Cerebellar nuclear complex (tissue), 1 donor: ENCODE data around the gene EDARADD.

Experiments used
- DNase-seq, 2 experiments: peaks; one replicate each; lab custom pipeline; 2025; lab: John Stamatoyannopoulos, UW

Gene EDARADD

DNA sequence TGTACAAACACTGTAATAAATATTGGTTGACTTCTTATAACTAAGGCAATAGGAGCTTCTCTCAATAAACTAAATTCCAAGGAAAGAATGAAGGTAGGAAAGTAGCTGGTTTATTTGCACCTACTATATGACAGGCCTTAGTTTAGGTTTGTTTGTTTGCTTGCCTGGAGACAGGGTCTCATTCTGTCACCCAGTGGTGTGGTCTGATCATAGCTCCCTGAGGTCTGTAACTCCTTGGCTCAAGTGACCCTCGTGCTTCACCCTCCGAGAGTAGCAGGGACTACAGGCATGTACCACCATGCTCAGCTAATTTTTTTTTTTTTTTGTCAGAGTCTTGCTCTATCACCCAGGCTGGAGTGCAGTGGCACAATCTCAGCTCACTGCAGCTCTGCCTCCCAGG lies 1.9 kb upstream of the EDARADD start:
- no peak for DNase-seq

DNA sequence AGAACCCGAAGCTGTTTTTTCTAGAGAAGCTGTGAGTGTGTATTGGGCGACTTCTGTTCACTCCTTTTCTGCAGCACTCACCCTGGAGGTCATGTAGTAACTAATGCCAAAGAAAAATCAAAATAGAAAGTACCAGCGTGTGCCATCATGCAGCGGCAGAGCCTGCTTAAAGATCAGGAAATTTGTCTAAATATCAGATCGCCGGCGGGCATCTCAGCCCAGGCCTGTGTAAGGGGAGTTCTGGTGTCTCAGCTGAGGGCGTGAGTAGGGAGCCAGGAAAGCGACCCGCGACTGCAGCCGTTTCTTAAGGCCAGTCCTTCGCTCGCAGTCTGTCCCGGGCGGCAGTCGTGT lies 768 bp downstream of the EDARADD start:
- DNase-seq, result no peak

DNA sequence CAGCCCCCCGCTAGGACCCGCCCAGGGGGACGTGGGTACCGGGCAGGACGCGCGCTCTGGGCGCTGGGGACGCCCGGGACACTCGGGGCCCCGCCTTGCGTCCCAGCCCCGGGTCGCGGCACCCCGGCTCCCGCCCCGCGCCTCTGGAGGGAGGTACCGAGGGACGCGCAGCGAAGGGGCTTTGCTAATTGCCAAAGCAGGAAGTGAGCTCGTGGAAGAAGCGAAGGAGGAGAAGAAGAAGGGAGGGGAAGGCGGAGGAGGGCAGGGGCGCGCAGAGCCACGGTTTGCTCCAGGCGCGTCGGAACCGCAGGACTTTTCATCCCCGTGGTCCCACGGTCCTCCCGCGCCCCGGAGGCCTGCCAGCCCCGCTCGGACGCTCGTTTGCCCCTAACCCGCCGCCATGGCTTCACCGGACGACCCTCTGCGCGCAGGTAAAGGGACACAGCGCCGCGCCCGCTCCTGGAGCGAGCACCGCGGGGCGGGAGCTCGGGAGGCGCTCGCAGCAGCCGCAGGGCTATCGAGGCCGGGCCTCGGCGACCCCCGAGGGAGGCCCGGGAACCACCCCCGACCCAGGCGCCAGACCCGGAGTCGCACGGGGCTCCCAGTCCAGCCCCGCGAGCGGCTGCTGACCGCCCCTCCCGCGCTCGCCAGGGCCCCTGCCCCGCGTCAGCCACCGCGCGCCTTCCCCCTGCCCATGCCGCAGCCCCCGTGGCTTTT lies 1.3 kb downstream of the EDARADD start:
- DNase-seq, result no peak

DNA sequence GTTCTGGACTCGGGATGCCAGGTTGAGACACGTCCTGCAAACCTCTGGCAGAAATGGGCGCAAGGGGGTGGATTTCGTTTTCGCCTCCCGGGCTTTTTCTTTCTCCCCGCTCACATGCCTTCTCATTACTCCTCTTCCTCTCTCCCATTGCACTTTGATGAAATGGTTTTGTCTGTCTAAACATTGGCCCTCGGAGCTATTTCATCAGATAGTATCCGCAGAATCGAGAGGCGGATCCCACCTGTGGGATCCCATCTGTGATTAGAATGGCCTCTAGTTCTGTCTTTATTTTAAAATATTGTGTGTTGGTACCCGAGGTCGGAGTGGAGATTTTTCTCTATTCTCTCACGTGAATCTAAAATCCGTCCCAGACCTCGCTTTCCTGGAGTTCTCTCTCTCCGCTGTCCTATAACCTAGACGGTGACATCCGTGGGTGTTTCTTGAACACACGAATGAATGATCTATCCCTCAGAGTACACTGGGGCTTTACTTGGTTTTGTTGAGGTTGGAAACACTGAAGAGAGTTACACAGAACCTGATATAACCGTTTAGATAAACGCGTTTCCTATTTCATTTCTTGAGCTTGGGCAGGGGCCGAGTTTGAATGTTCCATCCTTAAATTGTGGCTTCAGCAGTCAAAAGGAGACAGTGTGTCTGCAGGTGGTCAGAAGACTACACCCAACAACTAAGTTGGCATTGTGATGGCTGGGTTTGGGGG lies 2.0 kb downstream of the EDARADD start:
- no peak for DNase-seq

DNA sequence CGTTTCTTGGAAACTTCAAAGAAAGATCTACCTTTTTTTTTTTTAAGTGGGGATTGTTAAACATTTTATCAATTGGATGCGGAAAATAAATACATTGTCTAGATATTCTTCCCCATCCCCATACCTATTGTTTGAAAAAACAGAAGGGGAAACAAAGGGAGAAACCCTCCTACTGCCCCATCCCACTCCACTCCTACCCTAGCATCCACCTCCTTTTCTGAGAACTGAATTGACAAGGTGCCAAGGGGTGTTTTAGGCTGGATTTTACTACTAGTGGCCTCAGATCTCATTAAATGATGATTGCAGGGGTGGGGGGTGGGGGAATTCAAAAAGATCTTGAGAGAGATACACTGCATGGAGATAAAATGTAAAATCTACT lies 2.6 kb downstream of the EDARADD start:
- no peak for DNase-seq

DNA sequence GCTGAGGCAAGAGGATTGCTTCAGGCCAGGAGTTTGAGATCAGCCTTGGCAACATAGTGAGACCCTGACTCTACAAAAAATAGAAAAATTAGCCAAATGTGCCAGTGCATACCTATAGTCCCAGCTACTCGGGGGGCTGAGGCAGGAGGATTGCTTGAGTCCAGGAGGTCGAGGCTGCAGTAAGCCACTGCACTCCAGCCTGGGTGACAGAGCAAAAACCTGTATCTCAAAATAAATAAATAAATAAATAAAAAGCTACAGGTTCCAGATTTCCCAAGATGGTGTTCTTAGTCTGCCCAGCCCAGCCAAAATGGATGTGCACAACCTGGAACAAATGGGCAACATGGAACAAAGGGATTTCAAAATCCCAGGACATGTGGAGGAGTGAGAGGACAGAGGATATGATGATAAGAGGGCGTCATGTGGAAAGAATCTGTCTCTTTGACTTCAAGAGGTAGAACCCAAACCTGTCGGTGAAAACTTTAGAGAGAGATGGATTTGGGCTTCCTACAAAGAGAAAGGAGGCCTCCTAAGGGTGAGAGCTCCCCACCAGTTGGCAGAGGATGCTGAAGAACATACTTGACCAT lies 3.2 kb downstream of the EDARADD start:
- no peak for DNase-seq

DNA sequence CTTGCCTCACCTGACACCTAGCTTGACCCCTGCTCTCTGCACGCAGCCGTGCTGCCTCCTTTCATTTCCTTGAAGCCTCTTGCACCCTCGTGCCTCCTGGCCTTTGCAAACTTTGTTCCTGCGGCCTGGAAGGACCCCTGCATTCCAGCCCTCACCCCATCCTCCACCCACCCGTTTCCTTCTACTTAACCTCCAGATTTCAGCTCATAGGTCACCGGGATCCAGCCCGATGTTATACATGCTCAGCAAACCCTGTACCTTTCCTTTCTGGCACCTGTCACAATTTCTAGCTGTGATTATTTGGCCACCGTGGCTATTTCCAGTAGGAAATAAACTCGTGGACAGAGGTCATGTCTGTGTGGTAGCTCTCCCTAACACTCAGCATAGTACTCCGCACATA lies 4.5 kb downstream of the EDARADD start:
- DNase-seq, result no peak

DNA sequence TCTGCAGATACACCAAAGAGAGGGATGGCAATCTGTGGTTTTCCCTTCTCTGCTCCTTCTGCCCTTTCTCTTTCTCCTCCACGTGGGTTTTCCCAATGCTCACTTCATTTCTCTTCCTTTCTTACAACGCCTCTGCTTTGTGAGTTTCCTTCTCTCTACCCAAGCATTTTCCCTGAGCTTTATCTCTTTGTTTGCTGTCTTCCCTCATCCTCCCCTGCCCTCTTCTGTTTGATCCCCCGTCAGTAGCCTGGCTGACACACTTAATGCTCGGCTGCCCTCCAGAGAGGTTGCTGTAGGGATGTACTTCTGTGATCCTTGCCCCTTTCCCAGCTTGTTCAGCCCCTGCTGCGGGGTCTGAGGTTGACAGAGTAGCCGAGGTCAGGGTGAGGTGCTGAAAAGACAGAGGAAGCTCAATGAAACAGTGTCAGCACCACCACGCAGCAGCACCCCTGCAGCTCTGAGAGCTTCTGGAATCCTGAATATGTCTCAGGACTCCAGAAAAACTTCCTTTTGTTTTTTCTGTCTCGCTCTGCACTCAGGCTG lies 6.0 kb downstream of the EDARADD start:
- DNase-seq, result no peak

DNA sequence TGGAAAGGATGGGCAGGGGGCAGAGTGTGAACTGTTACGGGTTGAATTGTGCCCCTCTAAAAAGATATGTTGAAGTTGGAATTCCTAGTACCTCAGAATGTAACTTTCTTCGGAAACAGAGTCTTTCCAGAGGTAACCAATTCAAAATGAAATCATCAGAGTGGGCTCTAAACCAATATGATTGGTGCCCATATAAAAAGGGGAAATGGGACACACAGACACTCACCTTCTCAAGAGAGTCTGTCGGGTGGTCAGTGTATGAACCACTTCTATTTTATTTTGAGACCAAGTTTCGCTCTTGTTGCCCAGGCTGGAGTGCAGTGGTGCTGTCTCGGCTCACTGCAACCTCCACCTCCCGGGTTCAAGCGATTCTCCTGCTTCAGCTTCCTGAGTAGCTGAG lies 7.6 kb downstream of the EDARADD start:
- no peak for DNase-seq

DNA sequence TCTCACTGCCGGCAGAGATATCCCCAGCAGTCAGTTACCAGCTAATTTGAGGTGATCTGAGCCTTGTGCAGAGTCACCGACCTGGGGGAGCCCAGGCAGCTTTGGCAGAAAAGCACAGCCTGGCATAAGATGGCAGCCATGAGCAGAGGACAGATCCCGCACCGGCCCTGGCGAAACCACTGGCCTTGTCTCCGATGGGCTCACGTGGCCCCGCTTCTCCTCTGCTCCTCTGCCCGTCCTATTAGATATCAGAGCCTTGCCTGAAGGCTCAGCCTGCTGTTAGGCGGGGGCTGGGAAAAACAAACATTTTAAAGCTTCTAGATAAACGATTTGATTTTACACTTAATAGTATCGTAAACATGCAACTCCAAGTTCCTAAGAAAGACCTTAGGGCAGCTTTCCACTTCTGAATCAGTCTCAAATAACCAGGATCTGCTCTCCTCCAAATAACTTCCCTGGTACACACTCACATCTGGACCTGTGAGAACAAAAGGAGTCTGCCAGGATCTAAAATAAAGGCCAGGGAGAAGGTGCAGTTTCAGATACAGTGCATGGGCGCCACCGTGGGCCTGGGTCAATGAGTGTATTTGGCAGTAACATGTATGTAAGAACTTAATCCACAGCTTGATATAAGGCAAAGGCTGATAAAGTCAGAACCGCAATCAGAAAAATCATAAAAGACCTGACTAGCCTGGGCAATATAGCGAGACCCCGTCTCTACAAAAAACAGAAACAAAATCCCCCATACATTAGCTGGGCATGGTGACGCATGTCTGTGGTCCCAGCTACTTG lies 10.0 kb downstream of the EDARADD start:
- no peak for DNase-seq

DNA sequence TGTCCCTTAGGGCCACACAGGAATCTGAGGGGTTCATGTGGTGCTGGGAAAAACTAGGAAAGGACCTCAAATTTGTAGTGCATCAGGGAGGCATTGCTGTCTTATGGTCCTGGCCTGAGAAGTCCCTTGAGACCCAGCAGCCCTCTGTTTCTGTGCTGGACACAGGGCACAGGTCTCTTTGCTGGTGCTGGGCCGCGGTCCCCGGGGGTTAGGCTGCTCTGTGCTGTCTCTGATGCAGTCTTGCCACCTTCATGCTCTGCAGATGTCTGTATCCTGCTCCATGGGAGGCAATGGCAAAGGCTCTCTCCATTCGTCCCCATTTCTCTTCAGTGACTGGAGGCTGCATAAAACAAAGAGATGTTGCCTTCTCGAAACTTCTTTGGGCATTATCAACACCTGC lies 13.0 kb downstream of the EDARADD start:
- no peak for DNase-seq

DNA sequence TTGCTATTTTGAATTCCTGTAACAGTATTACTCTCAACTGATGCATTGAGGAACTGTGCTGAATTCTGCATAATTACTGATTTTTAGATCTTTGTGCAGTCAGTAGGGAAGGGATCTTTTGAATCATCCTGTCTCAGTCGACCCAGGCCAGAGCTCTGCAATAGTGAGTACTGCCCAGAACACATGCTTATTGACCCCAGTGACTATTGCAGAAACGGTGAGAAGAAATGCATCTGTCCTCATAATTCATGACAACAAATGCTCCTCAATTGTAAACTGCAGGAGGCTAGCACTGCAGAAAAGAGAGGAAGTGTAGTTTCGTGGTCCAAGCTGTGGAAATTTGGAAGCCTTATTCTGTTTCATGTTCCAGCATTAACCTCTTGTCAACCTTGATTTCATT lies 19.6 kb downstream of the EDARADD start:
- no peak for DNase-seq

DNA sequence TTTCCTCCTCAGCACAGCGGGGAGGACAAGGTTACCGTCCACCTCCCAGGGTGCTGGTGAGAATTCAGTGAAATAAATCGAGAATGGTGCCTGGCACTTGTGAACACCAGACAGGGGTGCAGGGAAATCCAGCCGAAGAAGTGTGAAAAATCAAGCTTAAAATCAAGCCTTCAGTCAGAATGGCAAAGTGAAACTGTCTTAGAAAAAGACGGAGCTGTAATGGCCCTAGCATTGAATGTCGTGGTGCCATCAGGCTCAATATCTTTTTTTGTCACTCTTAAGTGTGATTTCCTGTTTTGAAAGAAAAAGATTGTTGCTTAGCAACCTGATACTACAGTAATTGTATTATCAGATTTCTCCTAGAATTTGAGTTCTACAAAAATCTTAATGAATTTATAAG lies 22.1 kb downstream of the EDARADD start:
- no peak for DNase-seq

DNA sequence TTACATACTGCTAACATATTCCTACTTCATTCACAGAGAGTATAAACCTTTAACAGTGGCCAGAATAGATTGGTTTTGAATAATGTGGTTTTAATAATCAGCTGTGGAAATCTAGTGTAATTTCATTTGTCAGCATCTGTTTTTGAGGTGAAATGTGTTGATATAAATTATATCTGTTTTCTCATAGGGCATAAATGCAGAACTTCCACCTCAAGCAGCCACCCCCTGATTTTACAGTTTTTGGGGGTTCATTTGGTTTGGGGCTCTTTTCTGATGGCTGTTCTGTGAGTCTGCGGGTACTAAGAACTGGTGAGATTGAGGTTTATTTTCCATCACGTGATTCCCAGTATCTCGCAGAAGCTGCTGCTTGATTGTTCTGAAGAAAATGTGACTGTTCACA lies 23.2 kb downstream of the EDARADD start:
- no peak for DNase-seq

DNA sequence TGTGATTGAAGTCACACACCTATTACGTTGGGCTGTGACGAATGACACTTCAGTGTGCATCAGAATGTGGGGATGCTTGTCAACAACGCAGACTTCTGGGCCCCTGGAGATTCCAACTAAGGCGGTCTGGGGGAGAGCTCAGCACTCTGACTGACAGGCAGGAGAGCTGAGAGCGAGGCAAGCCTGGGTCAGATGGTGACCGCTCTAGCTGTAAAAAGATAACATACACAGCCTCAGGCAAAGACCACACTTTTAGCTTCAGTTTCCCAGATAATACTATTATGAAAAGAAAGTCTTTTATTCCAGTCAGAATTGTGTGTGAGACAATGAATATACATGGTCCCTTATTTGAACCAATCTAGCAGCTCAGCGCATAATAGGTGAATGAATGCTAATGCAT lies 25.4 kb downstream of the EDARADD start:
- no peak for DNase-seq

DNA sequence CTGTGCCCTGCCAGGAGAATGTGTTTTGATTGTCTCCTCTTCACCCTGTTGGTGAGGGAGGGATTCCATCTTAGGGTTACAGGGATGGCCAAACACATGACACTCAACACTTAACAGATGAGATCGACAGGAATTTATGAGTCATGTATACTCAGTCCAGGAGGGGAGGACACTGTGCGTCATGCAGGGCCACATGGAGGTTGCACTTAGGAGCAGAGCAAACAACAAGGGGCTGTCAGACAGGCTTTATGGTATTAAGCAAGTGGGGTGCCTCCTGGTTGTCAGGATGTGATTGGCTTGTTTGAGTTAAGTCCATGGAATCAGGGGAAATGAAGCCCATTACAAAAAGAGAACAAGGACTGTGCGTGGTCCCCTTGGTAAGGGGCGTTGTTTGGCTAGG lies 26.9 kb downstream of the EDARADD start:
- DNase-seq, result no peak

DNA sequence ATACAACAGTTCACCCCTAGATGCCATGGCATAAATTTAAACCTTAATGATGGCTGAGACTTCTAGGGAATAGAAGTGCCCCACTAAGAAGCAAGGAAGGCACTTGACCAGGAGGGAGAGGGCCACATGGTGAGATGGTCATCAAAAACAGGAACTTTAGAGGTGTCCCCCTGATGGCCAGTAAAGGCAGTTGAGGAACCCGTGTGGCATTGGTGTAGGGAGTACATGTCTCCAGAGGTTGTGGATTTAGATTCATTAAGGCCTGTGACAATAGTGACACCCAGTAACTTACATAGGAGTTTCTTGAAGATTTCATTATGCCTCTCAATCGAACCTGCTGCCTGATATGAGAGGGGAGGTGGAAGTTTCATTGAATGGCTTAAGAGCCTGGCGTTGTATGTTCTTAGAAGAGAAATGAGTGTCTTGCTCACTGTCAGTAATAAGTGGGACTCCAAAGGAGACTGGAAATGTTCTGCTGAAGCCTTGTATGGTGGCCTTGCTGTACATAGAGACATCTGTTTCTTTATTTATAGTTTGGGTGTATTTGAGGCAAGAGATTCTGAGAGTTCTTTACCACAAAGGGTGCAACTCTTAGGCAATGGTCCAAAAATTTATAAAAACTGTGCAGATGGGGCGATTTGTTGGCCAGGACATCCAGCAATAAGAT lies 27.9 kb downstream of the EDARADD start:
- DNase-seq, result no peak

DNA sequence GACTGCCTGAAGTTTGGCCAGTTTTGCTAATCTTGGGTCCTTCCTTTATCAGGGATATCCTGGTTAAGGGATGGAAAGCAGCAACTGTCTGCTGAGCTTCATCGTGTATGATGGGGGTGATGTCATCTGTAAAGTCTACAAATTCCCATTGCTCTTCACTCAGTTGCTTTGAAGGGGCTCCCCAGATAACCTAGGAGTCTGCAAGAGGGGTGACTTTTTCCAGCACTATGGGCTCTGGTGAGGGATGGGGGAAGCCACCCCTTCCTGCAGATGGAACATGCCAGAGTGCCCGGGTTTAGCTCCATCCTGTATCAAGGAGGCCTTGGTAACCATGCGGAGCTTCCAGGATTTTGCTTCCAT lies 28.4 kb downstream of the EDARADD start:
- no peak for DNase-seq

DNA sequence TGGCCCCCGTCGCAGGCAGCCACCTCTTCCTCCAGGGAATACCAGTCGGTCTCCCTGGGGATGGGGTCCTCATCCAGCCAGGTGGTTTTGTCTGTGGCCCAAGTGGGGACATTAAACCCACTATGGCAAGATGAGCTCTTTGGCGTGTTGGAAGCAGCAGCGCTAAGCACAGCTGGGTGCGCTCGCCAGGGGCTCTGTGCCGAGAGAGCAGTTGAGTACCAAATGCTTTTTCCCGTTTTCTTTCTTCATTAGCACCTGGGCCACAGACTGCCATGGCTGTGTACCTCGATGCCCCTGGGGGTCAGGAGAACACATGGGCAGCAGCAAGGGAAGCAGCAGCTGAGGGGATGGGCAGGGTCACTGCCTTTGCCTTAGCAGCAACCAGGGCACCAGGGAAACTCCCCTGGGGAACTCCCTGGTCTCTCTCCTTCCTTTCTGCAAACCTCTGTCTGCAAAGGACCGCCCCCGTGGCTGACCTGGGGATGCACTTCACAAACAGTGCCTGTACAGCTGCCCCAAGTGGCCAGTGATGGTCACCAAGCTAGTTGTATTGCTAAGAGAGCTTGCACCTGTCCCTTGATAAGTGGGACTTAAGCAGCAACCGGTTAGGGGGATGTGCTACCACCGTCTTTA lies 31.1 kb downstream of the EDARADD start:
- no peak for DNase-seq

DNA sequence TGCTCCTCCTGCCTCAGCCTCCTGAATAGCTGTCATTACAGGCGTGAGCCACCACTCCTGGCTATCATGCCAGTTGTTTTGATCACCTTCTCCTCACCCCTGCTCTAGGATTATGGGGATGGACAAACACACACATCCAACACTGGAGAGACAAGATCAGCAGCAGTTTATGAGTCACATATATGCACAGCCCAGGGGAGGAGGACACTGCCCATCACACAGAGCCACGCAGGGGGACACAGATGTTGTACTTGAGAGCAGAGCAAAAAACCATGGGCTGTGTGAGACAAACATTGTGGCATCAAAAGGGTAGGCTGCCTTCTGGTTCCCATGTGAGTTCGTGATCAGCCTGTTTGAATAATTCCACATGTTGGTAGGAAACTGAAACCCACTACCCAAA lies 32.1 kb downstream of the EDARADD start:
- no peak for DNase-seq

DNA sequence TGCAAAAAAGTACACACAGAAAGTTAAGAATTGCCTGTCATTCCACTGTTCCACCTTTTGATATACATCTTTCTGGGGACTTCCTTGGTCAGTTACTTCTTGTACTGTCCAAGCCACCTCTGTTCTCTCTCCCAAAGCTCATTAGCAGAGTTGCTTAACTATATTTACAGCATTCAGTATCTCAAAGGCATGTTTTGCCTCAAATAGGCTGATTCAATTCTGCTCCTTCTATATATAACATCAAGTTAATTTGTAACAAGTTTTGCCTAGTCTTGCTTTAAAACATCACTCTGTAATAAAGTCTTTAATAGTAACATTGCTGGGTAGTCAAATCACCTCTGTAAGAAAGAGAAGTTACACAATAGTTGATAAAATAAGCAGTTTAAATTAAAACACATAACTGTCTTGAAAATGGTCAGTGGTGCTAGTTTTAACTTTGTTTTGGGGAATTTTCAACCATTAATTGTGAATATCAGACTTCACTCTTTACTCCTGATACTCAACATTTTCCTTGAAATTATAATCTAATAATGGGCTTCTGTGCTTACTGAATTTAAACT lies 35.7 kb downstream of the EDARADD start:
- DNase-seq, result no peak
